Activated naive CD8-positive, alpha-beta T cell (primary cell): Measurements from ENCODE around the gene C22orf23.

Experiments
- H3K27ac Mint-ChIP-seq: one replicate; pipeline ENCODE4 v1.8.0; 2021; ENCODE audit warnings: mixed read lengths
- H3K27me3 Mint-ChIP-seq: one replicate; pipeline ENCODE4 v1.8.0; 2021; ENCODE audit warnings: mixed read lengths
- H3K36me3 Mint-ChIP-seq: one replicate; pipeline ENCODE4 v1.8.0; 2021; ENCODE audit warnings: mixed read lengths
- H3K4me1 Mint-ChIP-seq: one replicate; pipeline ENCODE4 v1.8.0; 2021; ENCODE audit warnings: low read depth, mixed read lengths
- H3K4me3 Mint-ChIP-seq: one replicate; pipeline ENCODE4 v1.8.0; 2021; ENCODE audit warnings: mild to moderate bottlenecking, mixed read lengths
- H3K9me3 Mint-ChIP-seq: one replicate; pipeline ENCODE4 v1.8.0; 2021; ENCODE audit warnings: low read depth, mixed read lengths

C22orf23 gene

GRCh38 chr22:37953437-37954179 is at the start of gene C22orf23, which contains the start of gene POLR2F:
C22orf23 (minus strand) TSS chr22:37953601; CDS start chr22:37953149, 452 bp downstream.
POLR2F (plus strand) TSS chr22:37953699; CDS start chr22:37953788, 89 bp downstream.
- Mint-ChIP-seq H3K4me1 (peaks cover 37% of the 10 kb centered on the region), H3K27ac (peak within 1 kb of the TSS; percentile 97), H3K36me3 (peaks cover 7% of the 10 kb centered on the region), H3K4me3 (peak within 1 kb of the TSS; percentile 100), H3K27me3 (peaks cover 6% of the 10 kb centered on the region), H3K9me3 (no peaks in the 10 kb centered on the region)

- H3K4me1 Mint-ChIP-seq: peaks cover 5% of the 10 kb centered on the region
- H3K27ac Mint-ChIP-seq: no peak overlapping the region
- no peak overlapping the region for H3K4me3 Mint-ChIP-seq
- H3K36me3 Mint-ChIP-seq: peaks cover 2% of the 10 kb centered on the region
- no peaks in the 10 kb centered on the region for H3K9me3 Mint-ChIP-seq
- H3K27me3 Mint-ChIP-seq: no peaks in the 10 kb centered on the region
Measured at GRCh38 chr22:37999640-38000272, 46.4 kb upstream of the C22orf23 start.

- Mint-ChIP-seq H3K4me3 (no peak overlapping the region), H3K27me3 (no peaks in the 10 kb centered on the region), H3K4me1 (peaks cover 5% of the 10 kb centered on the region), H3K36me3 (peaks cover 2% of the 10 kb centered on the region), H3K27ac (no peak overlapping the region), H3K9me3 (no peaks in the 10 kb centered on the region)
Measured at GRCh38 chr22:37999236-37999635, 45.8 kb upstream of the C22orf23 start.

GRCh38 chr22:37998543-37998942 is 45.1 kb upstream of the C22orf23 start:
- H3K9me3 Mint-ChIP-seq: no peaks in the 10 kb centered on the region
- peaks cover 2% of the 10 kb centered on the region for H3K36me3 Mint-ChIP-seq
- peaks cover 7% of the 10 kb centered on the region for H3K4me1 Mint-ChIP-seq
- no peaks in the 10 kb centered on the region for H3K27me3 Mint-ChIP-seq
- no peak overlapping the region for H3K4me3 Mint-ChIP-seq
- H3K27ac Mint-ChIP-seq: no peak overlapping the region

- Mint-ChIP-seq H3K9me3 (no peaks in the 10 kb centered on the region), H3K36me3 (peaks cover 2% of the 10 kb centered on the region), H3K4me1 (peaks cover 7% of the 10 kb centered on the region), H3K4me3 (no peak overlapping the region), H3K27me3 (no peaks in the 10 kb centered on the region), H3K27ac (no peak overlapping the region)
Measured at GRCh38 chr22:37996515-37997246, 43.3 kb upstream of the C22orf23 start.

- Mint-ChIP-seq H3K4me1 (peaks cover 7% of the 10 kb centered on the region), H3K4me3 (no peak overlapping the region), H3K9me3 (no peaks in the 10 kb centered on the region), H3K27me3 (no peaks in the 10 kb centered on the region), H3K27ac (no peak overlapping the region), H3K36me3 (peaks cover under 1% of the 10 kb centered on the region)
Measured at GRCh38 chr22:37996079-37996478, 42.7 kb upstream of the C22orf23 start.

GRCh38 chr22:37995460-37995859 is 42.1 kb upstream of the C22orf23 start:
- no peaks in the 10 kb centered on the region for H3K36me3 Mint-ChIP-seq
- no peaks in the 10 kb centered on the region for H3K27me3 Mint-ChIP-seq
- no peaks in the 10 kb centered on the region for H3K9me3 Mint-ChIP-seq
- H3K4me1 Mint-ChIP-seq: peaks cover 7% of the 10 kb centered on the region
- H3K27ac Mint-ChIP-seq: no peak overlapping the region
- H3K4me3 Mint-ChIP-seq: no peak overlapping the region

GRCh38 chr22:37994982-37995381 is 41.6 kb upstream of the C22orf23 start:
- no peaks in the 10 kb centered on the region for H3K27me3 Mint-ChIP-seq
- no peak overlapping the region for H3K4me3 Mint-ChIP-seq
- H3K27ac Mint-ChIP-seq: no peak overlapping the region
- peaks cover 7% of the 10 kb centered on the region for H3K4me1 Mint-ChIP-seq
- H3K36me3 Mint-ChIP-seq: no peaks in the 10 kb centered on the region
- H3K9me3 Mint-ChIP-seq: no peaks in the 10 kb centered on the region

GRCh38 chr22:37994049-37994448 is 40.6 kb upstream of the C22orf23 start:
- Mint-ChIP-seq H3K9me3 (no peaks in the 10 kb centered on the region), H3K4me3 (no peak overlapping the region), H3K27ac (no peak overlapping the region)

GRCh38 chr22:37991731-37992442 is 38.5 kb upstream of the C22orf23 start:
- no peak overlapping the region for H3K27ac Mint-ChIP-seq
- no peaks in the 10 kb centered on the region for H3K36me3 Mint-ChIP-seq
- no peak overlapping the region for H3K4me3 Mint-ChIP-seq
- H3K4me1 Mint-ChIP-seq: peaks cover 7% of the 10 kb centered on the region
- no peaks in the 10 kb centered on the region for H3K9me3 Mint-ChIP-seq
- no peaks in the 10 kb centered on the region for H3K27me3 Mint-ChIP-seq

More at GRCh38 chr22:37994049-37994448, 40.6 kb upstream of the C22orf23 start:
- Mint-ChIP-seq H3K36me3 (no peaks in the 10 kb centered on the region), H3K4me1 (peaks cover 7% of the 10 kb centered on the region), H3K27me3 (no peaks in the 10 kb centered on the region)

GRCh38 chr22:37990862-37991261 is 37.5 kb upstream of the C22orf23 start:
- Mint-ChIP-seq H3K27ac (no peak overlapping the region), H3K27me3 (no peaks in the 10 kb centered on the region), H3K9me3 (no peaks in the 10 kb centered on the region), H3K4me1 (peaks cover 2% of the 10 kb centered on the region), H3K4me3 (no peak overlapping the region), H3K36me3 (no peaks in the 10 kb centered on the region)

GRCh38 chr22:37990301-37990700 is 36.9 kb upstream of the C22orf23 start:
- Mint-ChIP-seq H3K4me1 (peaks cover 2% of the 10 kb centered on the region), H3K9me3 (no peaks in the 10 kb centered on the region), H3K36me3 (no peaks in the 10 kb centered on the region), H3K27ac (no peak overlapping the region), H3K4me3 (no peak overlapping the region), H3K27me3 (no peaks in the 10 kb centered on the region)

- Mint-ChIP-seq H3K27ac (no peak overlapping the region), H3K4me3 (no peak overlapping the region)
Measured at GRCh38 chr22:37989146-37990045, 36.0 kb upstream of the C22orf23 start.

GRCh38 chr22:37986371-37986770 is 33.0 kb upstream of the C22orf23 start:
- Mint-ChIP-seq H3K9me3 (no peaks in the 10 kb centered on the region), H3K4me1 (no peaks in the 10 kb centered on the region), H3K27me3 (no peaks in the 10 kb centered on the region), H3K27ac (no peak overlapping the region), H3K36me3 (no peaks in the 10 kb centered on the region), H3K4me3 (no peak overlapping the region)

More at GRCh38 chr22:37989146-37990045, 36.0 kb upstream of the C22orf23 start:
- Mint-ChIP-seq H3K4me1 (peaks cover 2% of the 10 kb centered on the region), H3K9me3 (no peaks in the 10 kb centered on the region), H3K27me3 (no peaks in the 10 kb centered on the region), H3K36me3 (no peaks in the 10 kb centered on the region)
